Stimulated activated CD4-positive, alpha-beta T cell treated with anti-CD3 and anti-CD28 coated beads, Interleukin-4, amount 100 ng/mL, for 48 hours (primary cell): ENCODE results near the gene PPP1R13B.
"Not testable (repeated sequence)": the region's sequence is repeated elsewhere in the genome, so short reads cannot be mapped to it uniquely, and the experiment has no call there.

Experiments used
- DNase-seq, 2 donors: peaks; one replicate each; pipeline ENCODE4 v3.0.0-alpha.2; 2020; ENCODE audit warnings: low read depth in 2 of 2

The PPP1R13B gene

DNA sequence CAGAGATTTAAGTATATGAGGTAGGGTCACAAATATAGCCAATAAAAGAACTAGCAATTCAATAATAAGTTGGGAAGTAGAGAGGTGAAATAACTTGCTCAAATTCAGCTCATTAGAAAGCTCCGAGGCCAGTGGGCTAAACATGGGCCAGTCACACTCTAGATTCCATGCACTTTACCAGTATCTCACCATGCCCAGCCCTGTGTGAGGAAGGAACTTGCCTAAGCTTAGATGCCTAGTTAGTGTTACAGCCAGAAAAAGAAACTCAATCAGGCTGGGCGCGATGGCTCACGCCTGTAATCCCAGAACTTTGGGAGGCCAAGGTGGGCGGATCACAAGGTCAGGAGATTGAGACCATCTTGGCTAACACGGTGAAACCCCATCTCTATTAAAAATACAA, 71.1 kb downstream of the PPP1R13B start:
- not testable (repeated sequence) for DNase-seq

DNA sequence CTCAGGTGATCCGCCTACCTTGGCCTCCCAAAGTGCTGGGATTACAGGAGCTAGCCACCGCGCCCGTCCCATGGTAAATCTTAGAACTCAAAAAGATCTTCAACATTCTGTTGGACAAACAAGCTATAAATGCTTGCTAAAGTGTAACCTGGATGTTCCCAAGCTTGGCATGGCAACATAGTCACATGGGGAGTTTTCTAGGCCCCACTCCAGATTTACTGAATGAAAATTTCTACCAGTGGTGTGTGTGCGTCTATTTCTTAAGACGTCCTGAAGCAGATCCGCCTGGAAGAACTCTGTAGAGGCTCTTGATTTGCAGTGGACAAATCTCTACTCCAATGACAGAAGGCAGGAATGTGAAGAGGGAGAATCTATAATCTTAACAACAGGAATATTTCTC, 71.9 kb downstream of the PPP1R13B start:
- no peak for DNase-seq

GRCh38 chr14:103773521-103773920, 73.9 kb downstream of the PPP1R13B start:
- no peak for DNase-seq

DNA sequence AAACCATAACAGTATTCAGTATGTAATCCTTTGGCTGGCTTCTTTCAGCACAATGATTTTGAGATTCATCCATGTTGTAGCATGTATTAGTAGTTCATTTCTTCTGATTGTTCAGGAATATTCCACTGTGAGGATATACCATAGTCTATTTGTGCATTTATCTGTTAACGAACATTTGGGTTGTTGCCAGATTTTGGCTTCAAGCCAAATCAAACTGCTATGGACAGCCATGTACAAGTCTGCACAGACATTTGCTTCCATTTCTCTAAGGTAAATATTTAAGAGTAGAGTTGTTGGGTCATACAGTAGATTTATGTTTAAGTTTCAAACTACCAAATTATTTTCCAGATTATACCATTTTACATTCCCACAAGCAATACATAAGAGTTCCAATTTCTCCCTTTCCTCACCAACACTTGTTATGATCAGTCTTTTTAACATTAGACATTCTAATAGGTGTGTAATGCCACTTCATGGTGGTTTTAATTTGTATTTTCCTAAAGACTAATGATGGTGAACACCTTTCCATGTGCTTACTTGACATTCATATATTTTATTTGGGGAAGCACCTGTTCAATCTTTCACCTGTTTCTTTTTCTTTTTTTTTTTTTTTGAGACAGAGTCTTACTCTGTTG, 75.2 kb downstream of the PPP1R13B start:
- DNase-seq: no peak

DNA sequence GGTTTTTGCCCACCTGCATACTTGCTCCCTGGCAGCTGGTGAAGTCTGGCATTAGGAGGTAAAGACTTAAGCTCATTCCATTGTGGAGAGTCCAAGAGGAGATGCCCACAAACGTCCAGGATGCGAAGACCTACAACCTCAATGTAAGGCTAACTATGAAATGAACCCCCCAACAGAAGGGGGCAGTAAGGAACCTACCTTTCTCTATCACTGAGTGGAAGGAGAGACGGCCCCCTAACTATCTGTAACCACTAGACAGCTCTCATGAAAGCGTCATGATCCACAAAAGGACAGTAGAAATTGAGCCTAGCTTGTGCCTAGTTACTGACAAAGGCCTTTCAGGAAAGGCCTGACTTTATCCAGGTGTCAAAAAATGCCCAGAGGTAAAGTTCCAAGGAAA, 76.5 kb downstream of the PPP1R13B start:
- no peak for DNase-seq

DNA sequence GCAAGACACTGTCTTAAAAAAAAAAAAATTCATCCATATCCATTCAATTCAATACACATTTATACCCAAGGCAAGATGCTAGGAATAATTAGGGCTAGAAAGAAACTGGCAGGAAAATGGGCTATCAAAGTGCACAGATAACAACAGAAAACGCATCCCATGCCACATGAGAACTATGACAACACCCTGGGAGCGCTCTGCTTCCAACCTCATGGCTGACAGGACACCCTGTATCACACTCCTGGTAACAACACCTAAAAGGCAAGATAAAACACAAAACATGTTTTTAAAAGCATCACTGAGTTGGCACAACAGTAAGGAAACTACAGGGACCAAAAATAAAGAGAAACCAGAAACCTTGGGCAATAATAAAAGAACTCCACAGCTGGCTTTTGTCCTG, 76.9 kb downstream of the PPP1R13B start:
- DNase-seq: no peak

- DNase-seq: no peak
These were observed 80.0 kb downstream of the PPP1R13B start for GRCh38 chr14:103767336-103767894.

DNA sequence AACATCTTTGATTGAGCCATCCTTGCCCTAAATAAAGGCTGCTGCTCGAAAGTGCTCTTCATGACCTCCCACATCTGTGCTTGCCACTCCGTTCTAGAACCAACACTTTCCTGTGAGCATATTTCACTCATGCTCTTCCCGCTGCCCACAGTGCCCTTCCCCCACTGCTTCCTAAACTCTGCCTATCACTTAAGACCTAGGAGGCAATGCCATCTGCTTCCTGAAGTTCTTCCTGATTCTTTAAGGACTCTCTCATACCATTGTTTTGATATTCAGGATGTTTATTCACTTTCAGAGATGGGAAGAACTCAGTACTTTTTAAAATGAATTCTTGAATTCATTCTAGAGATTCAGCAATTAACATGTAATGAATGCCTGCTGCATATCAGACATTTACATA, 81.8 kb downstream of the PPP1R13B start:
- DNase-seq: no peak

DNA sequence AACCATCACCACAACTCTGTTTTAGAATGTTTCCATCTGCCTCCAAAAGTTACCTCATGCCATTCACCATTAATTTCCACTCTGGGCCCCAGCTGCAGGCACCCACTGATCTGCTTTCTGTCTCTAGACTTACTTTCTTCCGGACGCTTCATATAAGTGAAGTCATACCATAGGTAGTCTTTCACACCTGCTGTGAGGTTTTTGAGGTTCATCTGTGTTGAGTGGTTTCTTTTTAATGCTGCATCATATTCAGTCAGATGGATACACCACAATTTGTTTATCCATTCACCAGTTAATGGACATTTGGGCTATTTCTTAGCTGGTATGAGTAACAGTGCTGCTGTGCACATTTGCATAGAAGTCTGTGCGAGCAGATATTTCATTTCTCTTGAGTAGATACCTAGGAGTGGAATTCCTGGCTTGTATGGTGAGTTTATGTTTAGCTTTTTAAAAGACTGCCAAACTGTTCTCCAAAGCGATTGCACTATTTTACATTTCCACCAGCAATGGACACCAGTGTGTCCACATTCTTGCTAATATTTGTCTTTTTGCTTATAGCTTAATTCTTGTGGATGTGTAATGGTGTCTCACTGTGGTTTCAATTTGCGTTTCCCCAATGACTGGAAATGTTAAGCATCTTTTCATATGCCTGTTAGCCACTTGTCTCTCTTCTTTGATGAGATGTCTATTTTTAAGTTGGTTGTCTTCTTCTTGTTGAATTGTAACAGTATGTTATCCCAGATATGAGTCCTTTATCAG, 83.5 kb downstream of the PPP1R13B start:
- no peak for DNase-seq

DNA sequence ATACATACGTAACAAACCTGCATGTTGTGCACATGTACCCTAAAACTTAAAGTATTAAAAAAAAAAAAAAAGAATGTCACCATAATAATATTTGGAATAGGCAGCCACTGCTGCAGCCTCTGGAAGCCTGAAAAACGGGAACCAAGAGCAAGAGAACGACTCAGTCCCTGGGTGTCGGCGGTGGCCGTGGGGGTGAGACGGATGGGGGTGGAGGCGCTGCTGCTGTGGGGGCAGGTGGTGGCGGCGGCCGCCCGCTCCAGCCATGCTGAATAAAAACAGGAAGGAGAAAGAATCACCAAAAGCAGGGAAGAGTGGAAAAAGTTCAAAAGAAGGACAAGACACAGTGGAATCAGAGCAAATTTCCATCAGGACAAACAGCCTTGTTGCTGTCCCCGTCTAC, 84.8 kb downstream of the PPP1R13B start:
- no peak for DNase-seq

DNA sequence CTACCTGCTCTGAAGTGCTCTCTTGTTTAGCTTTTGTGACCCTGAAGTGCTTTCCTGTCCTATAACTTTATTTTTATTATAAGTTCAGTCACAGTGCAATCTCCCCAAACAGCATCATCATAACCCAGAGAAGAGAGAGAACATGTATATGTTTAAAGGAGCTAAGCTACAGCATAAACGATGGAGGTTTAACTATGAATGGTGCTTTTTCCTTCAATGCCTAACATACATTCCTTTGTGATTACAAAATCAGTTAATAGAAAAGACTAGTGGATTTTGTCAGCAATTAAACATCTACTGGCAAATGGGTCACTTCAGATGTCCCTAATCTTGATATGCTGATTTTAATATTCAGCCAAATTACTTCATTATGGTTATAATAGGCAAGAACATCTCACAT, 85.3 kb downstream of the PPP1R13B start:
- no peak for DNase-seq

DNA sequence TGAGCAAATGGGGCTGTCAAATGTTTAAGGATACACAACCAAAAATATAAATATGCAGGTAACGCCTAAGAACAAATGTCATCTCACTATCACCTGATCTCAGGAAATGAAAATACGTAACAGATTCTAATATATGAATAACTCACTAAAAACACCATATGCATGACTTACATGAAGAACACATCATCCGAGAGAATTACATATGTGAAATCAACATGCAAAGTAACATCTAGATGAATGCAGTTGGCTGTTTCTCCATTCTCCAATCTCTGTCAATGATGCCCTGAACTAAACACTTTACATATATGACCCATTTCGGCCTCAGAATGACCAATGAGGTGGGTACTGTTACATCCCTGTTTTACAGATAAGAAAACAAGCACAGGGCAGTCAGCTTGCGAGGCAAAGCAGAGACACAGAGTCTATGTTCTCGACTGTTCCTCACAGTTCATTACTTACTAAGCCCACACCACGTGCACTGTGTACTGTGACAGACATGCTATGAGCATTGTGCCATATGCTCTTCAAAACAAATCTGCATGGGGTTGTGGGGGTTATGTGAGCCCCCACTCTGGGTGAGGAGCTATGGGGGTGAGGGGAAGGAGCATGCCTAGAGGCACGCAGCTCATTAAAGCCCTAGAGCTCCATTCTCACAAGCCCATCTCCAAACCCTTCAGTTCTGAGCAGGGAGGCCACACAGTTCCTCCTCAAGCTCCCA, 89.2 kb downstream of the PPP1R13B start:
- DNase-seq: no peak

GRCh38 chr14:103755060-103755459, 92.3 kb downstream of the PPP1R13B start:
- DNase-seq: no peak

DNA sequence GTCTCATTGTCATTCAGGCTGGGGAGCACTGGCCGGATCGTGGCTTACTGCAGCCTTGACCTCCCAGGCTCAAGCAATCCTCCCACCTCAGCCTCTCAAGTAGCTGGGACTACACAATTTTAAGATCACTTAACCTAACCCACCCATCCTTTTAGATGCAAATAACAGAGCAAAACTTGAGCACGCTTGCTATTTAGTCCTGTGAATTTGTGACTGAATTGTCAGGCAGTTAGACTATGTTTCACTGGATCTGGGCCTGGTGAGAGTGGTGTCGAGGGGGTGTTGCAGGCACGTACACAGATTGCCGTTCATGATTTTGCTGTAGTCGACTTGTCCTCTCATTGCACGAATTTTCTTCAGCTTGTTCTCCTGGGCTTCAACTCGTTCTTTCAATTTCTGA, 93.6 kb downstream of the PPP1R13B start:
- DNase-seq: no peak

DNA sequence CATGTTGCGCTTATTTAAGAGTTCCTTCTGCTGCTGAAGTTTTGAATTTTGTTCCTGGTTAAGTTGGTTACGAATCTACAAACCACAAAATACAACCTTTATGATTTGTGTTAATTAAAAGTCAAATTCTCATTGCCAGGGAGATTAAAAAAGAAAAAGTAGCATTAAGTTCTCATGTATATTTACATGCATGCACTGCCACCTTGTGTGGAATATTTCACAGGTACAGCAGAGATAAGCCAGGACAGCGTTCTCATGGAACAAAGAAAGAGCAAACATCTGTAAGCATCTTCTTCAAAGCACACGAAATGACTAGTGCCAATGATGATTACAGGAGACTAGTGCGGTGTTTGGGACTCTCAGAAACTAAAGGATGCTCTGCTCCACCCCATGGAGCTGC, 97.5 kb downstream of the PPP1R13B start:
- DNase-seq: no peak

DNA sequence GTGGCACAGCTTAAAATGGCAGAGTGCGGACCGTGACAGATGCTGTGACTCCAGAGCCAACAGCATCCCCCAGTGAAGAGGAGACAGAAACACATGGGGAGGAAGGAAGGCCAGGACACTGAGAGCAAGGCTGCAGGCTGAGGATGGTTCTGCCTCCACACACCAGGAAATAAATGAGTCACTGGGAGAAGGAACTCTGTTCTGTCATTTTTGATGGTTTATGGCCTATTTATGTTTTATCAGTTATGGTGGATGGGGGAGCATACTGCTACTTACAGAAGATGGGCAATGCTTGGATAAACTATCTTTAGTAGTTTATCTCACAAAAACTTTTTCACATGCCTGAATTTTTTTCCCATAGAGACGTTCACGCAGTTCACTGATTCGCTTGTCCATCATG, 97.9 kb downstream of the PPP1R13B start:
- DNase-seq: no peak

DNA sequence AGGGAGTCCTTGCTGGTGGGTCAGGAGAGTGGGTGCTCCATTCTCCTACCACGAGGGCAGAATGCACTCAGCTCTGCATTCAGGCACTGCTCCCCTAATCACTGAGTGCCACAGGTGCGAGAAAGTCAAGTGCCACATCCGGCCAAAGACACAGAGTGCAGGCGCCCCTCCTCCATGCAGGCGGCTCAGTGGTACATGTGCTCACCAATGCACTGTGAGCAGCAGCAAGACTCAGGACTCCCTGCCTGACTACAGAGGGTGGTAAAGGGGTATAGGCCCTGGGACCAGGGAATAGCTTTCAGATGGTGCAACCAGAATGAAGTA, 98.9 kb downstream of the PPP1R13B start:
- peak; percentile 11 to 20 for DNase-seq

DNA sequence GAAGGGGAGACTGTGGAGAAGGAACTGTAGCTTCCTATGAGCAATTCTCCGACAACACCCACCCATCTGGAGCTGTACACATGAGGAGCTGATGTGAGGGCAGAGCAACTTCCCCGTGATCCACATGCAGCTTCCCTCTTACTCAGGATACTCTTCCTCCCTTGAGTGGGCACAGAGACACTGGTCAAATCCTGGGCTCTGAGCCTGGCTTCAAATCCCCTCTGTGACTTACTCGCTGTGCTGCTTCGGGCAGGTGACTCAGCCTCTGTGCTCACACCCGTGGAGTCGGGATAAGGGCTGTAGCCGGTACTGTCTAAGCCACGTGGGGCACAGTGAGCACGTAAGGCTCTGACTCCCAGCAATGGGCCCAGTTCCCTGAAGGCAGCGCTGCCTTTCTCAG, 100.7 kb downstream of the PPP1R13B start:
- no peak for DNase-seq

DNA sequence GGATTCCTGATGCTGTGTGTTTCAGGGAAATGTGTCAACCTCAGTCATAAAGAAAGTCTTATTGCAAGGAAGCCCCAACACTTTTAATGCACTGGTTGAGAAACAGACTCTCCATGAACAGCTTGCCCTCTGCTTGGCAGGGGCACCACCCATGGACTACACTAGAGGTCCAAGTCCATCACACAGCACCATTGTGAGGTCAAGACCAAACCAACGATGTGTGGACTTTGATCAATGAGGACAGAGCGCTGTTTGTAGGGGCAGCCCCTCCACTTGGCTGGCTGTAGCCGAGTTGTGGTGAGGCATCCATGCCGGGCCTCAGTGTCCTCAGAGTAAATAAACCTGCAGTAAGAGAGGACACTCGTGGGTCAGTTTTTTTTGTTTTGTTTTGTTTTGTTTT, 102.0 kb downstream of the PPP1R13B start:
- no peak for DNase-seq

DNA sequence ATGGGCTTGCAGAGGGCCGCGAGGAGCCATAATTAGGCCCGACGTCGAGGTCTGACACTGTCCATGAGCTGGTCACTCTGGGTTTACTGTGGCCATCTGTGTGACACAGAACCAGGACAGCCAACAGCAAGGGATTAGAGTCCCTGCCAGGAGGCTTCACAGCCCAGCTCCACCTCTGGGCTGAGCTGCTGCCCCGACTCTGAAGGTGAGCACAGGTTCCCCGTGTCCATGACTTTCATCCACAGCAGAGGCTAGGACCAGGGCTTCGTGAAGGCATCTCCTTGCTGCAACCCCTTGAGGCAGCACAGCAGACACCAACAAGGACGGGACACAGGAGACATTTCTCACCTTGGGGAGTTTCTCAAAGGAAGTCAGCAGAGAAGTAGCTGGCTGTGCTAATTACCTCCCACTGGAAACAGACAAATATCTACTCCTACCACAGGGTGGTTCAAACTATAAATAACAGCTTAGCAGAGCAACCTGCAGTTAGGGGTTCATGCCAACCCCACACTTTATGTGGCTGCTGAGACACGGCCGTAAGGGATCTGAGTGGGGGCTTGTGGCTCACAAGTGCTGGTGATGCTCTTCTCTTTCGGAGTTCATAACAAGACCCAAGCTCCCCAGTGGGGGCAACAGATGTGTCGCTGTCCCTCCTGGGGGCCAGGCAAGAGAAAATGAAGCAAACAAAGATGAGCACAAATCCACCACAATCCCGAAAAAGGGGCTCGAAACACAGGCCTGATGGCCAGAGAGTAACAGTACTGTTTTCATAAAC, 102.6 kb downstream of the PPP1R13B start:
- no peak for DNase-seq

GRCh38 chr14:103743691-103744090, 103.7 kb downstream of the PPP1R13B start:
- no peak for DNase-seq
